Measurements from ENCODE around the gene TMEM92.

The TMEM92 gene

DNA sequence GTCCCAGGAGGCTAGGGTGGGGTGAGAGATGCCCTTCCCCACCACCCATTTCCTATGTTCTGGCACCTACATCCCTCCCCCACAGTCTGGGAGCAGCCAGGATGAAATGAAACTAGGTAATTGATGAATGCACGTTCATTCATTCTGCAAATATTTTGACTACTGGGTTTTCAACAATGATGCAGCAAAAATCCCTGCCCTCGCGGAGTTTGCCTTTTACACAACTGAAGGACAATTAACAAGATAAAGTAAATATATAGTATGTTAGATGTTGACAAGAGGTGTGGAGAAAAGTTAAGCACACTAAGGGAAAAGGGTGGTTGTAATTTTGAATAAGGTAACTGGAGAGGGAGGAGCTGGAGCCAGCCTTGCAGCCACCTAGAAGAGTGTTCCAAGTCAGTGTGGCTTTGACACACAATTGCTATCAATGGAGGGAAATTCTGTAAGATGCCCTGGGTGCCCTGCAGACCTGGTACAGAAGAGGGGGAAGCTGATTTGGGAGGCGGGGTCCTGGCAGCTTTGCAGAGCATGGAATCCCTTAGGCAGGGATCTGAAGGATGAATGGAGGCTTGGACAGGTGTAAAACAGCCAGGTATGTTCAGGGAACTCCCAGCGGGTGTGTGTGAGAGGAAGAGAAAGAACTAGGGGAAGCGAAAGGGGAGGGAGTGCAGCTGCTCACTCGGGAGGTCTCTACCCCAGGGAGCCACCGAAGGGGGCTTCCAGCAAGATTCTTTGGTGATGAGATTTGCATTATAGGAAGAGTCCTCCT, 2.5 kb downstream of the TMEM92 start:
- H3K4me3 ChIP-seq (ENCODE audit: low read depth, low read length) = no peak overlapping the region
- TF ChIP-seq CTCF (IDR thresholded peaks at IDR 0.05; ENCODE audit: insufficient read depth, low read depth, low read length, missing control alignments) = no peak
- no peak for DNase-seq (ENCODE audit: low read depth)

DNA sequence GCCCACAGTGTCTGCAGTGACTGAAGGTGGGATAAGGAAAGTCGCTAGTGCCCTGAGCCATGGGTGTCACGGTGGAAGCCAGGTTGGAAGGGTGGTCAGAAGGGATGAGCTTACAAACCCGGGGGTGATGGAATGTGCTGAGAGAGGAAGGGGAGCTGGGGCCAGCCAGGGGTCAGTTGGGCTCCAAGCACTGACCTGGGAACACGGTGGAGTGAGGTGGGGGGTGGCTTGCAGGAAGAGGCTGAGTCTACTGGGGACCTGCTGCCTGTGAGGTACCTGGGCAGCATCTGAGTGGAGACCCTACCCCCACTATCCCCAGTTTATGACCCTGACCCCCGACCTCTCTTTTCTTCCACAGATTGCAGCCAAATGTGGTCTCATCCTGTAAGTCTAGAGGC, 3.1 kb downstream of the TMEM92 start:
- TF ChIP-seq CTCF (IDR thresholded peaks at IDR 0.05; ENCODE audit: insufficient read depth, low read depth, low read length, missing control alignments) = no peak
- no peak overlapping the region for H3K4me3 ChIP-seq (ENCODE audit: low read depth, low read length)
- DNase-seq (ENCODE audit: low read depth) = no peak

GRCh38 chr17:50278526-50279180, 4.4 kb downstream of the TMEM92 start:
- no peak for DNase-seq (ENCODE audit: low read depth)
- H3K4me3 ChIP-seq (ENCODE audit: low read depth, low read length) = no peak overlapping the region
- no peak for TF ChIP-seq CTCF (IDR thresholded peaks at IDR 0.05; ENCODE audit: insufficient read depth, low read depth, low read length, missing control alignments)

- no peak for TF ChIP-seq CTCF (IDR thresholded peaks at IDR 0.05; ENCODE audit: insufficient read depth, low read depth, low read length, missing control alignments)
- no peak overlapping the region for H3K4me3 ChIP-seq (ENCODE audit: low read depth, low read length)
- no peak for DNase-seq (ENCODE audit: low read depth)
These were observed 4.9 kb downstream of the TMEM92 start for GRCh38 chr17:50279181-50279526.

GRCh38 chr17:50279639-50280038, 5.4 kb downstream of the TMEM92 start:
- no peak for DNase-seq (ENCODE audit: low read depth)
- no peak overlapping the region for H3K4me3 ChIP-seq (ENCODE audit: low read depth, low read length)
- TF ChIP-seq CTCF (IDR thresholded peaks at IDR 0.05; ENCODE audit: insufficient read depth, low read depth, low read length, missing control alignments) = no peak

- no peak for TF ChIP-seq CTCF (IDR thresholded peaks at IDR 0.05; ENCODE audit: insufficient read depth, low read depth, low read length, missing control alignments)
- DNase-seq (ENCODE audit: low read depth) = peak; percentile 43
- H3K4me3 ChIP-seq (ENCODE audit: low read depth, low read length) = no peak overlapping the region
These were observed 5.8 kb downstream of the TMEM92 start for GRCh38 chr17:50280068-50280467.
